Right lobe of liver (tissue), 4 donors: ENCODE data around the gene NR1D2.

Experiments
- POLR2A ChIP-seq: fragments of 450-650 bp; IDR thresholded peaks from one replicate; pipeline ENCODE4 v1.6.1; 2017; ENCODE audit warnings: antibody characterized with exemption, mild to moderate bottlenecking
- TF ChIP-seq, protein P1 (sequence below), 4 donors: fragments of 200-600 bp in 3 of 4; fragments of 450-650 bp in 1 of 4; IDR thresholded peaks; one replicate each; pipeline versions ENCODE4 v1.5.1 to v1.8.0; 2016 to 2022; ENCODE audit warnings: antibody characterized with exemption in 4 of 4, mild to moderate bottlenecking in 2 of 4
- donor health status: DM: no; HTN: no; CAD: no.
- donor health status: DM: no; HTN: no; CAD: no.
- donor health status: DM: no; HTN: yes; CAD: no.

DNA sequence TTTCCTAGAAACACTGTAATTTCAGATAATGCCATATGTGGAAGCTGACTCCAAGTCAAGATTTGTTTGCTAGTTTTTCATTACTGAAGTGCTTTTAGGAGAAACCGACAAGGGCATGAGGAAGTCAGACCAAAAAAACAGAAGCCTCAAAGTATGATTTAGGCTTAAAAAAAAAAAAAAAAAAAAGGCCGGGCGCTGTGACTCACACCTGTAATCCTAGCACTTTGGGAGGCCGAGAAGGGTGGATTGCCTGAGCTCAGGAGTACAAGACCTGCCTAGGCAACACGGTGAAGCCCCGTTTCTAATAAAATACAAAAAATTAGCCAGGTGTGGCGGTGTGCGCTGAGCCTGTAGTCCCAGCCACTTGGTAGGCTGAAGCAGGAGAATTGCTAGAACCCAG is 16.6 kb upstream of the NR1D2 start:
- TF ChIP-seq, protein P1, sequence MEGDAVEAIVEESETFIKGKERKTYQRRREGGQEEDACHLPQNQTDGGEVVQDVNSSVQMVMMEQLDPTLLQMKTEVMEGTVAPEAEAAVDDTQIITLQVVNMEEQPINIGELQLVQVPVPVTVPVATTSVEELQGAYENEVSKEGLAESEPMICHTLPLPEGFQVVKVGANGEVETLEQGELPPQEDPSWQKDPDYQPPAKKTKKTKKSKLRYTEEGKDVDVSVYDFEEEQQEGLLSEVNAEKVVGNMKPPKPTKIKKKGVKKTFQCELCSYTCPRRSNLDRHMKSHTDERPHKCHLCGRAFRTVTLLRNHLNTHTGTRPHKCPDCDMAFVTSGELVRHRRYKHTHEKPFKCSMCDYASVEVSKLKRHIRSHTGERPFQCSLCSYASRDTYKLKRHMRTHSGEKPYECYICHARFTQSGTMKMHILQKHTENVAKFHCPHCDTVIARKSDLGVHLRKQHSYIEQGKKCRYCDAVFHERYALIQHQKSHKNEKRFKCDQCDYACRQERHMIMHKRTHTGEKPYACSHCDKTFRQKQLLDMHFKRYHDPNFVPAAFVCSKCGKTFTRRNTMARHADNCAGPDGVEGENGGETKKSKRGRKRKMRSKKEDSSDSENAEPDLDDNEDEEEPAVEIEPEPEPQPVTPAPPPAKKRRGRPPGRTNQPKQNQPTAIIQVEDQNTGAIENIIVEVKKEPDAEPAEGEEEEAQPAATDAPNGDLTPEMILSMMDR (IDR thresholded peaks at IDR 0.05): no peak
- TF ChIP-seq POLR2A: no peak
